GM12874 (cell line): ENCODE results near the gene UBE2V1.

Experiments used
- CTCF ChIP-seq: IDR thresholded peaks from 2 replicates; pipeline ENCODE4 v1.5.1; 2011; ENCODE audit warnings: low read depth, mild to moderate bottlenecking, control low read depth, low read length, moderate library complexity; ENCODE audit not compliant: insufficient read depth

The UBE2V1 gene

GRCh38 chr20:50089787-50090177 is 23.2 kb downstream of the UBE2V1 start:
- TF ChIP-seq CTCF: no peak

GRCh38 chr20:50089140-50089786 is 23.7 kb downstream of the UBE2V1 start:
- no peak for TF ChIP-seq CTCF

- TF ChIP-seq CTCF: no peak
Measured at GRCh38 chr20:50088022-50088421, 24.9 kb downstream of the UBE2V1 start.

GRCh38 chr20:50085481-50086365 is 27.2 kb downstream of the UBE2V1 start:
- TF ChIP-seq CTCF: peak; percentile 70

GRCh38 chr20:50085146-50085480 is 27.8 kb downstream of the UBE2V1 start:
- no peak for TF ChIP-seq CTCF

- no peak for TF ChIP-seq CTCF
Measured at GRCh38 chr20:50083034-50083433, 29.9 kb downstream of the UBE2V1 start.

- TF ChIP-seq CTCF: no peak
Measured at GRCh38 chr20:50077818-50078601, 34.9 kb downstream of the UBE2V1 start.
